ENCODE measurements around the gene TP53TG5. TPM values are rescaled to one million over a fixed set of nuclear protein-coding genes. Genes with fewer than 3 reads are reported as not detected.
A peak's percentile ranks its signal among the peaks of the same experiment; 100 is the strongest.

Gene TP53TG5
- total and polyA plus RNA-seq, 3 donors from 2014 or later, result 6.4 to 28.2 (median 12.3) TPM

- Histone ChIP-seq H3K27me3 (no peaks in the 10 kb centered on the region), H3K4me3 (no peak overlapping the region), H3K4me1 (peaks cover 46% of the 10 kb centered on the region), H3K9me3 (no peaks in the 10 kb centered on the region), H3K27ac (peak overlapping the region in 1 of 2 donors; percentile 59), H3K36me3 (ENCODE audit: low read depth, missing control alignments) (no peaks in the 10 kb centered on the region)
- 57 to 63% methylated on average over 6 of the region's 6 CpGs for WGBS, 2 donors
- intact Hi-C loops (cut with DNase I; ENCODE audit: low total_unique reads), result no loop called here
- DNase-seq, result no peak
- TF ChIP-seq, protein P1, sequence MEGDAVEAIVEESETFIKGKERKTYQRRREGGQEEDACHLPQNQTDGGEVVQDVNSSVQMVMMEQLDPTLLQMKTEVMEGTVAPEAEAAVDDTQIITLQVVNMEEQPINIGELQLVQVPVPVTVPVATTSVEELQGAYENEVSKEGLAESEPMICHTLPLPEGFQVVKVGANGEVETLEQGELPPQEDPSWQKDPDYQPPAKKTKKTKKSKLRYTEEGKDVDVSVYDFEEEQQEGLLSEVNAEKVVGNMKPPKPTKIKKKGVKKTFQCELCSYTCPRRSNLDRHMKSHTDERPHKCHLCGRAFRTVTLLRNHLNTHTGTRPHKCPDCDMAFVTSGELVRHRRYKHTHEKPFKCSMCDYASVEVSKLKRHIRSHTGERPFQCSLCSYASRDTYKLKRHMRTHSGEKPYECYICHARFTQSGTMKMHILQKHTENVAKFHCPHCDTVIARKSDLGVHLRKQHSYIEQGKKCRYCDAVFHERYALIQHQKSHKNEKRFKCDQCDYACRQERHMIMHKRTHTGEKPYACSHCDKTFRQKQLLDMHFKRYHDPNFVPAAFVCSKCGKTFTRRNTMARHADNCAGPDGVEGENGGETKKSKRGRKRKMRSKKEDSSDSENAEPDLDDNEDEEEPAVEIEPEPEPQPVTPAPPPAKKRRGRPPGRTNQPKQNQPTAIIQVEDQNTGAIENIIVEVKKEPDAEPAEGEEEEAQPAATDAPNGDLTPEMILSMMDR (IDR thresholded peaks at IDR 0.05), result no peak
- no peak for TF ChIP-seq POLR2A (IDR thresholded peaks at IDR 0.05)
Observed at GRCh38 chr20:45342855-45343531, 35.1 kb downstream of the TP53TG5 start.

- peaks cover 54% of the 10 kb centered on the region for H3K4me1 ChIP-seq
Observed at GRCh38 chr20:45341939-45342854, 35.9 kb downstream of the TP53TG5 start.

DNA sequence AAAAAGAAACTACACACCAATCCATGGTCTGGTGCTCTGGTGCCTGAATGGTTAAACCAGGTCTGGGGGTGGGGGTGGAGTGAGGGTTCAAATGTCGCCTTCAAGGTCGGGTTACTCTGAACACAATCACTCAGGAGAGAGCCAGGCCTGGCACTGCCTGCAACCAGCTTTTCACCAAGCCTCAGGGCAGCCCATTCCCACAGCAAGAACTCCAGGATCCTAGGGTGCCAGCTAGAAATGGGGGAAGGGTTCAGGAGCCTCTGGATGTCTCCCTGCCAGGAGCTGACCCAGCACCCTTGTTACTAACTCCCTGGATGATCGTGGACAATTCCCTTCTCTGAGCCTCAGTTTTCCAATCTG is 36.6 kb downstream of the TP53TG5 start:
- TF ChIP-seq, protein P1 (IDR thresholded peaks at IDR 0.05), result no peak
- TF ChIP-seq POLR2A (IDR thresholded peaks at IDR 0.05), result no peak
- Histone ChIP-seq H3K27ac (peak overlapping the region; percentile 2 to 59), H3K36me3 (ENCODE audit: low read depth, missing control alignments) (no peaks in the 10 kb centered on the region), H3K4me3 (no peak overlapping the region), H3K27me3 (no peaks in the 10 kb centered on the region), H3K4me1 (peaks cover 55% of the 10 kb centered on the region), H3K9me3 (no peaks in the 10 kb centered on the region)
- DNase-seq, result no peak
- intact Hi-C loops (cut with DNase I; ENCODE audit: low total_unique reads), result no loop called here
- 44 to 58% methylated on average over 3 of the region's 3 CpGs for WGBS, 2 donors

More at GRCh38 chr20:45341939-45342854, 35.9 kb downstream of the TP53TG5 start:
- H3K27me3 ChIP-seq, result no peaks in the 10 kb centered on the region
- H3K27ac ChIP-seq, result peak overlapping the region; percentile 2 to 59
- H3K36me3 ChIP-seq (ENCODE audit: low read depth, missing control alignments), result no peaks in the 10 kb centered on the region
- intact Hi-C loops (cut with DNase I; ENCODE audit: low total_unique reads), result no loop called here
- TF ChIP-seq, protein P1 (IDR thresholded peaks at IDR 0.05), result no peak
- no peak for TF ChIP-seq POLR2A (IDR thresholded peaks at IDR 0.05)
- DNase-seq, result peak; percentile 90
- no peaks in the 10 kb centered on the region for H3K9me3 ChIP-seq
- H3K4me3 ChIP-seq, result no peak overlapping the region
- WGBS, 2 donors, result 36 to 42% methylated on average over 13 to 16 of the region's 16 CpGs

DNA sequence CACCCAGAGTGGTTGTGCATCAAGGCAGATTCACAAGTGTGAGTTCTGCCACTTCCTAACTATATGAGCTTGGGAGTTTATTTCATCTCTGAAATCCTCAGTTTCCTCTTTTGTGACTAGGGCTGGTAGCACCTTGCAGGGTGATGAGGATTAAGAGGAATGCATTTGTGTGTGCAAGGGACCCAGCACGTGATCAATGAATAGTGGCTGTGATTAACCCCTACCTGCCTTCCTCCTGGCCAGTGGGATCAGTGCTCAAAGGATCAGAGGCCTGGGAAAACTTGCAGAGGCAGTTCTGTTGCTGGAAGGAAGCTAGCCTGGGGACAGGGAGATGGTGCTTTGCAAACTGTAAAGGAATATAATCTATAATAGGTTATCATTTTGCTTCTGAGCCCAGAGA is 37.2 kb downstream of the TP53TG5 start:
- no peak overlapping the region for H3K27ac ChIP-seq
- H3K4me1 ChIP-seq, result peaks cover 55% of the 10 kb centered on the region
- intact Hi-C loops (cut with DNase I; ENCODE audit: low total_unique reads), result no loop called here
- WGBS, 2 donors, result 45 to 60% methylated on average over 1 of the region's 1 CpG
- no peak overlapping the region for H3K4me3 ChIP-seq
- H3K36me3 ChIP-seq (ENCODE audit: low read depth, missing control alignments), result no peaks in the 10 kb centered on the region
- no peaks in the 10 kb centered on the region for H3K27me3 ChIP-seq
- no peak for DNase-seq
- no peaks in the 10 kb centered on the region for H3K9me3 ChIP-seq
- TF ChIP-seq, protein P1 (IDR thresholded peaks at IDR 0.05), result no peak
- no peak for TF ChIP-seq POLR2A (IDR thresholded peaks at IDR 0.05)

Measured in testis (tissue), 3 donors.